Measurements from ENCODE around the gene SYNPR.
"Not testable (repeated sequence)": the region's sequence is repeated elsewhere in the genome, so short reads cannot be mapped to it uniquely, and the experiment has no call there.

The SYNPR gene

DNA sequence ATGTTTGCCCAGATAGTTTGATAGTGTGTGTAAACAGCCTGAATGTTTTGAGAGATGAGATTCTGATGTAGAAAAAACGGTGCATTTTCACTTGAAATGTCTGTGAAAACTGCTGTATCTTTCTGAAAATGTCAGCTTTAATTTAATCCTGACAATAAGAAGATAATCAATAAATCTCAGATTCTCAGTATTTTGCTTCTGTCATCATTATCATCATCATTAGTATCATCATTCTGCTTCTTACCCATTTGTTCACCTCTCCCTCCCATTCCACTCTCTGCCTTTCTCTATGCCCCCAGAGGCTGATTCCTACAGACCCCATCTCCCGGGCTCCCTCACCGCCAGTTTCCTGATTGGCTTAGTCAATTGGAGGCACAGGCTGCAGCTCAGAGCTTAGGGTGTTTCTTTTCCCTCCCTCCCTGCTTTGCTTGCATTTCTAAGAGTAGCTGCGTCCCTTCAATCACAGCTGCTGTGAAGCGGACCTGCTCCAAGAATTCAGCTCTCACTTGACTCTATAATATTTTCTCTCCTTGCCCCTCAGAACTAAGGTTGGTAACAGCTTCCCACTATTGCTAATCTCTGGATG, 366.2 kb downstream of the SYNPR start:
- DNase-seq: no peak

DNA sequence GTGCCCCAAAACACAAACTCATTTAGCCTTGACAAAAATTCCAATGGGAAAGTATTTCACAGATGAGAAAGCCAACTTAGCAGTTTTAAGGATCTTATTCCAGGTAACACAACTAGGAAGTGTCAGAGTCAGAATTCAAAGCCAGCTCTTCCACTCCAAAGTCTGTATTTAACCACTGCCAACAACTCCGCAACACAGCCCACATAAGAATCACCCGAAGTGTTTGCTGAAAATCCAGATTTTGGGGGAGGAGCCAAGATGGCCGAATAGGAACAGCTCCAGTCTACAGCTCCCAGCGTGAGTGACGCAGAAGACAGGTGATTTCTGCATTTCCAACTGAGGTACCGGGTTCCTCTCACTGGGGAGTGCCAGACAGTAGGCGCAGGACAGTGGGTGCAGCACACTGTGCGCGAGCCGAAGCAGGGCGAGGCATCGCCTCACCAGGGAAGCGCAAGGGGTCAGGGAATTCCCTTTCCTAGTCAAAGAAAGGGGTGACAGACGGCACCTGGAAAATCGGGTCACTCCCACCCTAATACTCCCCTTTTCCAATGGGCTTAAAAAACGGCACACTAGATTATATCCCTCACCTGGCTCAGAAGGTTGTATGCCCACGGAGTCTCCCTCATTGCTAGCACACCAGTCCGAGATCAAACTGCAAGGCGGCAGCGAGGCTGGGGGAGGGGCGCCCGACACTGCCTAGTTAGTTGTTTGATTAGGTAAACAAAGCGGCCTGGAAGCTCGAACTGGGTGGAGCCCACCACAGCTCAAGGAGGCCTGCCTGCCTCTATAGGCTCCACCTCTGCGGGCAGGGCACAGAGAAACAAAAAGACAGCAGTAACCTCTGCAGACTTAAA, 367.0 kb downstream of the SYNPR start:
- DNase-seq: not testable (repeated sequence)

DNA sequence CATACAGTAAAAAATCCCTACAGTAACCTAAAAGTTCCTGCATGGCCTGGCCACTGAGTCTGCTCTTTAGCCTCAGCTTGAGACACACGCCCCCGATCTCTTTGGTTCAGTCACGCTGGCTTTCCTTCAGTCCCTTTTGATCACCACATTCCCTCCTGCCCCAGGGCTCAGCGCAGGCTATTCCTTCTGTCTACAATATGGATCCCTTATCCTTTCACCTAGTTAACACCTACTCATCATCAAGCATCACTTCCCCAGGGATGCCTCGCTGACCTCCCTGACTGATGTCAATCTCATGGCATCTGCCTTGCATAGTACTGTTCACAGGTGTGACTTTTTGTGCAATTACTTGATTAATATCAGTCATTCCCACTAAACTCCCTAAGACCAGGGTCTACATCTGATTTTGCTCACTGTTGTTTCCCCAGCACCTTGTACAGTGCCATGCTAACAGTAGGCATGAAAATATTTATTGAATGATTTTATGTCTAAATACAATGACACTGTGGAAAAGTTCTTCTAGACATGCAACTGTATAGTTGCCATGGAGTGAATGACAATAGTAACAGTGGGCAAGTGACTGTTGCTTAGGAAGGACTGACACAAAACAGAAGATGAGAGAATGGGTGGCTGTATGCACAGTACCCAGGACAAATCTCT, 374.1 kb downstream of the SYNPR start, which contains the start of gene SNTN:
Gene SNTN (plus strand): TSS at position 610 of the 660 bp plus-strand sequence. CDS start 13 bp downstream, at position 623.
- no peak for DNase-seq

DNA sequence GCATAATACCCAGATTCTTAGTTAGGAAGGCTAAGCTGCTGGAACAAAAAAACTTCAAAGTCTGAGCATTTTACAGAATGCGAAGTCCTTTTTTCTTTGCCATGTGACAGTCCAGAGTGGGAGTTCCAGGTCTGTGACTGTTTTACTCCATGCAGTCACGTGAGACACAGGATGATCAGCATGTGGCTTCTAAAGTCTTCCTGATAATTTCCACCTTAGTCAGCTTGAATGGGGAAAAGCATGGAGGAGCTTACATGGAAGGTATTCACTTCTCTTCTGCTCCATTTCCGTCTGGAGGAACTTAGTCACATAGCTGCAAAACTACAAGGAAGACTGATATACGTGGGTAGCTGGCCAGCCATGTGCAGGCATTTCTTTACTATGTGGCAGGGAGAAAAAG, 376.1 kb downstream of the SYNPR start:
- DNase-seq: no peak

DNA sequence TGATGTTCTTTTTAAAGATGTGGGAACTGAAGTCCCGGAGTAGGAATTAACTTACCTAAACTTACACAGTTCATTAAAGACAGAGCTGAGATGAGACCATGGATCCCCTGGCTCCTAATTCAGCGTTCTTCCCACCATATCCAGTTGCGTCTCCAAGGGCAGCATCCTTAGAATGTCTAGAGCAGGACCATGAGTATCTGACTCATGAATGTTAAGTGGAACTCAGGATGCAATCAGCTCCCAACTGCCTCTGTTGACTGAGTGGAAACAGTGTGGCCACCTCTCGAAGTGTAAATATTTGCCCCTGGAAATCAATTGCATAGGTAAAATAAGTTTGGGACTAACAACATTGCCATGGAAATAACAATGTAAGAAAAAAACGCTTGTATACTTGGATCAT, 376.8 kb downstream of the SYNPR start:
- DNase-seq: no peak

DNA sequence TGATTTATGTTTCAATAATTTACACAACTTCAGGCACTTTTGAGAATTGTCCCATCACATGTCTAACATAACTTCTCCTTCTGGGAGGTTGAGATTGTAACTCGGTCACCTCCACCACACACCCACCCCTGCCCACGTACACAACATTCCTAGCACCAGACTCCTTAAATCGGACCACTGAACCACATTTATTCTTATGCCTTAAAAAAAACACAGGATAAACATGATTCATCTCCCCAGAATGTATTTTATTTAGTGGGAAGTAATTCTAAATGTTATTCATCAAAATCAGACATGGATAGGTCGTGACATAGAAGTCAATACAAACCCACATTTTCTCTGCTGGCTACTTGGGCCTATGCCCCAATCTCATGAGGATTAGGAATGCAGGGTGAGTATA, 377.4 kb downstream of the SYNPR start:
- no peak for DNase-seq

DNA sequence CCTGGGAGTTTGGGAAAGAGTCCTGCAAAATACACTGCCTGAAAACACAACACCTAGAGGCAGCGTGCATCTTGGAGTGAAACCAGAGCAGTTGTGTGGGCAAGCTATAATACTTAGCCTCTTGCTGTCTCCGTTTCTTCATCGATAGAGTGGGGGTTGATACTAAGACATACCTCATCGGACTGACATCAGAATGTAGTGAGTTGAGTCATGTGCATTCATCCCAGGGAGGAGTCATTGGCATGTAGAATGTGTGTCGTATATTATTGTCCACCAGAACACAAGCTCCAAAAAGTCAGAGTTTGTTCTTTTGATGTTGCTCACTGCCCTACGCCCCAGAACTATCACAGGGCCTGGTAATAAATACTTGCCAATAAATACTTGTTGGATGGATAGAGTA, 378.7 kb downstream of the SYNPR start:
- no peak for DNase-seq

DNA sequence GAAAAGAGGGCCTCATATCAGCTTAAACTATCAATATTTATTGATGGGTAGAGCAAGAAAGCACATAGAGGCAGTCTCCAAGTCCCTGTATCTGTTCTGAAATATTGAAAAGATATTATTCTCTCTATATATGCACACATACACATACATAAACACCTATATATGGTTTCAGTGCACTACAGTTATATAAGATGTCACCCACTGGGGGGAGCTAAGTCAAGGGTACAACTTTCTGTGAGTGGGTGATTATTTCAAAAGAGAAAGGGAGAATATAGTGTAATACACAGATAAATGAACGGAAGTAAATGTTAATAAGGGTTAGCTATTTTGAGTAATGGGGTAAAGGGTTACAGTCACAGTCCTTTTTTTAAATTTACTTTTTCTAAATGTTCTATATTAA, 383.1 kb downstream of the SYNPR start:
- no peak for DNase-seq

DNA sequence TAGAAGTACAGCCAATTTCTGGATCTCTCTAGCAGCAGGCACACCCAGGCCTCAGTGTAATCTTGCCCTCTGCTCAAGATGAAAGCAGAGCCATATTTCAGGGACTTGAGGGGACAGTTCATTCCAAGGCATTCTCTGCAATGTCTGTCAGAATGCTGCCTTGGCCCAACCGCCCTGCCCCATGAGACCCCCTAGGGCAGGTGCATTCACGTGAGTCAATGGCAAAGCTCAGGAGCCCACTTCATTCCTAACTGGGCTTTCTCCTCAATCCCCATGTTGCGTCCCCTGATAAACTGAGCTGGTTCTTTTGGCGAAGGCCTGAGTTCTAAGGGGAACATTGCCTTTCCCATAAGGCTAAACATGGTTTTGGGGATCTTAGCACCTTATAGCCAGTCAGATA, 383.9 kb downstream of the SYNPR start:
- no peak for DNase-seq

DNA sequence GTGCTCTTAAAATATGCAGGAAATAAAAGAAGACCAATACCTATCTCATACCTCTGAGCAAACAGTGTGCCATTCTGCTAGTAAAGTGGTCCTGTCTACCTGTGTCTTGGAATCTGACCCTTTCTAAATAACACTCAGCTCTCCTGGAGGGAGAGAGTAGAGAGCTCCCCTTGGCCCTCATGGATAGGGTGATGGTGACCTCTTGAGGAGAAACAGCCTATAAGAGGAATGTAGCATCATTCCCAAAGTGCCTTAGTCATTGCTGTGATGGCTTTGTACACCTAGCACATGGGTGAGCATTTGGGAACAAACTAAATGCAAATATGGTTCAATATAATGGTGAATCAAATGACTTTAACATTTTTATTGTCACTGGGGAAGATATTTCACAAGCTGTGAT, 384.4 kb downstream of the SYNPR start:
- DNase-seq: no peak

Data from CD4-positive, alpha-beta T cell treated with Interleukin-15 for 1 hour (primary cell).